ENCODE results near the gene BIK.

Gene BIK

GRCh38 chr22:43106302-43106701 is 4.2 kb upstream of the BIK start:
- DNase-seq, result no peak

GRCh38 chr22:43109511-43109910 is 1.0 kb upstream of the BIK start:
- DNase-seq, result no peak

GRCh38 chr22:43109921-43110443 is 568 bp upstream of the BIK start:
- peak; percentile 77 for DNase-seq

- DNase-seq, result peak; percentile 58
Observed at GRCh38 chr22:43110927-43111623, 525 bp downstream of the BIK start.

- DNase-seq, result no peak
Observed at GRCh38 chr22:43113526-43114251, 3.1 kb downstream of the BIK start.

GRCh38 chr22:43114958-43115357 is 4.4 kb downstream of the BIK start:
- no peak for DNase-seq

GRCh38 chr22:43116932-43117331 is 6.4 kb downstream of the BIK start:
- no peak for DNase-seq

- no peak for DNase-seq
Observed at GRCh38 chr22:43118024-43118849, 7.7 kb downstream of the BIK start.

- no peak for DNase-seq
Observed at GRCh38 chr22:43118953-43119458, 8.5 kb downstream of the BIK start.

- DNase-seq, result no peak
Observed at GRCh38 chr22:43126501-43127165, 16.1 kb downstream of the BIK start.

GRCh38 chr22:43127166-43127908 is 16.8 kb downstream of the BIK start:
- no peak for DNase-seq

- DNase-seq, result no peak
Observed at GRCh38 chr22:43128116-43128515, 17.6 kb downstream of the BIK start.

- no peak for DNase-seq
Observed at GRCh38 chr22:43128928-43129424, 18.4 kb downstream of the BIK start.

- DNase-seq, result no peak
Observed at GRCh38 chr22:43129426-43130425, 19.2 kb downstream of the BIK start.

- no peak for DNase-seq
Observed at GRCh38 chr22:43131773-43132501, 21.4 kb downstream of the BIK start.

- no peak for DNase-seq
Observed at GRCh38 chr22:43133401-43133800, 22.9 kb downstream of the BIK start.

- no peak for DNase-seq
Observed at GRCh38 chr22:43134553-43134952, 24.0 kb downstream of the BIK start.

- DNase-seq, result no peak
Observed at GRCh38 chr22:43135565-43135964, 25.0 kb downstream of the BIK start.

GRCh38 chr22:43136255-43136654 is 25.7 kb downstream of the BIK start:
- peak; percentile 39 for DNase-seq

GRCh38 chr22:43136801-43137200 is 26.3 kb downstream of the BIK start:
- DNase-seq, result no peak

All from retina (tissue), 1 donor.